ENCODE data around the gene CSTB.

- TF ChIP-seq CTCF (IDR thresholded peaks at IDR 0.05) (no peak), POLR2A (IDR thresholded peaks at IDR 0.05) (no peak), POLR2AphosphoS5 (IDR thresholded peaks at IDR 0.05) (no peak), EP300 (IDR thresholded peaks at IDR 0.05) (no peak)
Observed at GRCh38 chr21:43797415-43797814, 21.3 kb upstream of the CSTB start.
